ENCODE data around the gene USHBP1. TPM values are rescaled to one million over a fixed set of nuclear protein-coding genes. Genes with fewer than 3 reads are reported as not detected.

Gene USHBP1
- total and polyA plus RNA-seq, 4 experiments from 2014 or later, result 0.10 to 0.33 TPM; not detected in 2

GRCh38 chr19:17286752-17287151, 22.2 kb upstream of the USHBP1 start:
- DNase-seq, result no peak
- no peaks in the 10 kb centered on the region for H3K27me3 ChIP-seq (ENCODE audit: insufficient read depth, low read length)
- H3K4me1 ChIP-seq (ENCODE audit: insufficient read depth, low read length), result peaks cover 10% of the 10 kb centered on the region
- H3K36me3 ChIP-seq (ENCODE audit: insufficient read depth, low read length), result no peaks in the 10 kb centered on the region
- Mint-ChIP-seq H3K4me1 (peaks cover 2 to 4% (median 3%) of the 10 kb centered on the region in 4 donors), H3K27me3 (peaks cover 0 to 4% of the 10 kb centered on the region in 2 donors), H3K9me3 (no peaks in the 10 kb centered on the region), H3K27ac (no peak overlapping the region), H3K4me3 (no peak overlapping the region), H3K36me3 (no peaks in the 10 kb centered on the region)
- no peaks in the 10 kb centered on the region for H3K9me3 ChIP-seq (ENCODE audit: control insufficient read depth in 1 of 2, low read length in 2 of 2)
- ChIA-PET POLR2A (ENCODE audit: partially characterized antibody) (interaction anchor here (1.2 kb wide), 1 partner anchor 165 kb away, joined by 3 read pairs; no protein-coding TSS in a partner anchor), CTCF (ENCODE audit: partially characterized antibody) (interaction anchor here (0.7 to 1.5 kb wide), 2 partner anchors 81 to 166 kb away, joined by 3 to 4 read pairs; no protein-coding TSS in a partner anchor)
- H3K4me3 ChIP-seq (ENCODE audit: low read length in 2 of 2), result no peak overlapping the region
- intact Hi-C loops (cut with micrococcal nuclease), result no loop called here
- no peak overlapping the region for H3K27ac ChIP-seq (ENCODE audit: low read depth, low read length)

DNA sequence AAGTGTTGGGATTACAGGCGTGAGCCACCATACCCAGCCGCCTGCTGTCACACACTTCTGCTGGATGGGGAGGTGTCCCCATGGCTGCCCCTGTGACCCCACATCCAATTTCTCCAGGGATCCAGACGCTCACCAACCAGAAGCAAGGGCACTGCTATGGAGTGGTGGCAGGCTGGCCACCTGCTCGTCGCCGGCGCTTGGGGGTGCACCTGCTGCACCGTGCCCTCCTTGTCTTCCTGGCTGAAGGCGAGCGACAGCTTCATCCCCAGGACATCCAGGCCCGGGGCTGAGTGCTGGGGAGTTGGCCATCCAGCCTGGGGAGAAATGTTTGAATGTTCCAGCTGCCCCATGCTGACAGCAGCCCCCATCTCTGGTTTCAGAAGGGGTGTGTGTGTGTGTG, 21.7 kb upstream of the USHBP1 start:
- Histone ChIP-seq H3K36me3 (ENCODE audit: insufficient read depth, low read length) (no peaks in the 10 kb centered on the region), H3K27ac (ENCODE audit: low read depth, low read length) (no peak overlapping the region), H3K4me3 (ENCODE audit: low read length in 2 of 2) (no peak overlapping the region), H3K9me3 (ENCODE audit: control insufficient read depth in 1 of 2, low read length in 2 of 2) (no peaks in the 10 kb centered on the region), H3K4me1 (ENCODE audit: insufficient read depth, low read length) (peaks cover 15% of the 10 kb centered on the region), H3K27me3 (ENCODE audit: insufficient read depth, low read length) (no peaks in the 10 kb centered on the region)
- peaks cover 0 to 4% of the 10 kb centered on the region in 2 donors for H3K27me3 Mint-ChIP-seq
- intact Hi-C loops (cut with micrococcal nuclease), result no loop called here
- peaks cover 0 to 1% of the 10 kb centered on the region in 2 donors for H3K36me3 Mint-ChIP-seq
- no peaks in the 10 kb centered on the region for H3K9me3 Mint-ChIP-seq
- H3K4me3 Mint-ChIP-seq, result no peak overlapping the region
- H3K27ac Mint-ChIP-seq, result no peak overlapping the region
- ChIA-PET CTCF (ENCODE audit: partially characterized antibody) (interaction anchor here (0.7 to 1.5 kb wide), 2 partner anchors 80 to 166 kb away, joined by 3 to 4 read pairs; no protein-coding TSS in a partner anchor), POLR2A (ENCODE audit: partially characterized antibody) (interaction anchor here (1.2 kb wide), 1 partner anchor 164 kb away, joined by 3 read pairs; no protein-coding TSS in a partner anchor)
- H3K4me1 Mint-ChIP-seq, result peaks cover 2 to 4% (median 3%) of the 10 kb centered on the region in 4 donors
- DNase-seq, result no peak

DNA sequence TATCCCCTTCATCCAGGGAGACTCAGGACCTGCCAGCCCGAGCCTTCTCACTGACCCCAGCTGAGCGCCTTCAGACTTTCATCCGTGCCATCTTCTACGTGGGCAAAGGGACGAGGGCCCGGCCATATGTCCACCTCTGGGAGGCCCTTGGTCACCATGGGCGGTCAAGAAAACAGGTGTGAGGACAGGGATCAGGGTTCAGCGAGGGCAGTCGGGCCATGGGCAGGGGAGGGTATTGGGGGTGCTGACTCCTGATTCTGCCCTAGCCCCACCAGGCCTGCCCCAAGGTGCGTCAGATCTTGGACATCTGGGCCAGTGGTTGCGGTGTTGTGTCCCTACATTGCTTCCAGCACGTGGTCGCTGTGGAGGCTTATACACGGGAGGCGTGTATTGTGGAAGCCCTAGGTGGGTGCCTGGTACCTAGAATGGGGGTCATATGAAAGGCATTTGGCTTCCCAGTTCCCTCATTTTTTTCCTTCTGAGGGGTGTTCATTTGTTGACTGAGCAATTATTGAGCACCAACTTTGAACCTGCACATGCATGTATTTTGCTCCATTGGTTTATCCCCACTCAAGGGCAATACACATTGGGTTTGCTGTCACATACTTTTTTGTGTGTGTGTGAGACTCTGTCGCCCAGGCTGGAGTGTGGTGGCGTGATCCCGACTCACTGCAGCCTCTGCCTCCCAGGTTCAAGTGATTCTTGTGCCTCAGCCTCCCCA, 21.0 kb upstream of the USHBP1 start:
- Histone ChIP-seq H3K4me3 (ENCODE audit: low read length in 2 of 2) (no peak overlapping the region), H3K27me3 (ENCODE audit: insufficient read depth, low read length) (no peaks in the 10 kb centered on the region), H3K9me3 (ENCODE audit: control insufficient read depth in 1 of 2, low read length in 2 of 2) (no peaks in the 10 kb centered on the region), H3K4me1 (ENCODE audit: insufficient read depth, low read length) (peaks cover 17% of the 10 kb centered on the region), H3K36me3 (ENCODE audit: insufficient read depth, low read length) (no peaks in the 10 kb centered on the region), H3K27ac (ENCODE audit: low read depth, low read length) (no peak overlapping the region)
- ChIA-PET POLR2A (ENCODE audit: partially characterized antibody) (interaction anchor here (1.2 kb wide), 1 partner anchor 163 kb away, joined by 3 read pairs; no protein-coding TSS in a partner anchor), CTCF (ENCODE audit: partially characterized antibody) (interaction anchor here (6.9 kb wide), 1 partner anchor 26 kb away, joined by 83 read pairs; no protein-coding TSS in a partner anchor)
- intact Hi-C loops (cut with micrococcal nuclease), result no loop called here
- Mint-ChIP-seq H3K36me3 (peaks cover 0 to 1% of the 10 kb centered on the region in 2 donors), H3K27me3 (peaks cover 0 to 4% of the 10 kb centered on the region in 2 donors), H3K4me3 (no peak overlapping the region), H3K9me3 (no peaks in the 10 kb centered on the region), H3K27ac (no peak overlapping the region), H3K4me1 (peaks cover 2 to 4% (median 3%) of the 10 kb centered on the region in 4 donors)
- no peak for DNase-seq

DNA sequence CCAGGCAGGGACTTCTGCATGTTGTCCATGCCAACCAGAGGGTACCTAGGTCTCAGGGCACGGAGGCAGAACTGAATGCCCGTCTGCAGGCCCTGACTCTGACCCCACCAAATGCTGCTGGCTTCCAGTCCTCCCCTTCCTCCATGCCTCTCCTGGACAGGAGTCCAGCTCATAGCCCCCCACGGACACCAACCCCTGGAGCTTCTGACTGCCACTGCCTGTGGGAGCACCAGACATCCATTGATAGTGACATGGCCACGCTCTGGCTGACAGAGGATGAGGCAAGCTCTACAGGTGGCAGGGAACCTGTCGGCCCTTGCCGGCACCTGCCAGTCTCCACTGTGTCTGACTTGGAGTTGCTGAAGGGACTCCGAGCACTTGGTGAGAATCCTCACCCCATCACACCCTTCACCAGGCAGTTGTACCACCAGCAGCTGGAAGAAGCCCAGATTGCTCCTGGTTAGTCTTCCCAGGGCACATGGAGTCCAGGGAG, 19.0 kb upstream of the USHBP1 start:
- Mint-ChIP-seq H3K36me3 (peaks cover 0 to 1% of the 10 kb centered on the region in 2 donors), H3K4me1 (peaks cover 2 to 4% (median 3%) of the 10 kb centered on the region in 4 donors), H3K27ac (peak overlapping the region in 1 of 7 donors; percentile 72), H3K4me3 (peak overlapping the region in 2 of 8 donors; percentile 22 to 67), H3K27me3 (peaks cover 0 to 2% of the 10 kb centered on the region in 2 donors), H3K9me3 (no peaks in the 10 kb centered on the region)
- no peaks in the 10 kb centered on the region for H3K9me3 ChIP-seq (ENCODE audit: control insufficient read depth in 1 of 2, low read length in 2 of 2)
- ChIA-PET POLR2A (ENCODE audit: partially characterized antibody) (no interaction called here), CTCF (ENCODE audit: partially characterized antibody) (interaction anchor here (0.6 to 6.9 kb wide), 15 partner anchors 9 to 514 kb away, joined by 3 to 83 read pairs (median 4); partner anchors contain the start of genes BABAM1, MRPL34 and USHBP1)
- H3K4me3 ChIP-seq (ENCODE audit: low read length in 2 of 2), result no peak overlapping the region
- H3K27me3 ChIP-seq (ENCODE audit: insufficient read depth, low read length), result no peaks in the 10 kb centered on the region
- H3K4me1 ChIP-seq (ENCODE audit: insufficient read depth, low read length), result peaks cover 17% of the 10 kb centered on the region
- H3K36me3 ChIP-seq (ENCODE audit: insufficient read depth, low read length), result no peaks in the 10 kb centered on the region
- H3K27ac ChIP-seq (ENCODE audit: low read depth, low read length), result no peak overlapping the region
- intact Hi-C loops (cut with micrococcal nuclease), result loop anchor here (2.0 kb wide), 2 partner anchors 209 to 505 kb away; partner anchors contain the start of genes HAUS8 and MYO9B
- no peak for DNase-seq

DNA sequence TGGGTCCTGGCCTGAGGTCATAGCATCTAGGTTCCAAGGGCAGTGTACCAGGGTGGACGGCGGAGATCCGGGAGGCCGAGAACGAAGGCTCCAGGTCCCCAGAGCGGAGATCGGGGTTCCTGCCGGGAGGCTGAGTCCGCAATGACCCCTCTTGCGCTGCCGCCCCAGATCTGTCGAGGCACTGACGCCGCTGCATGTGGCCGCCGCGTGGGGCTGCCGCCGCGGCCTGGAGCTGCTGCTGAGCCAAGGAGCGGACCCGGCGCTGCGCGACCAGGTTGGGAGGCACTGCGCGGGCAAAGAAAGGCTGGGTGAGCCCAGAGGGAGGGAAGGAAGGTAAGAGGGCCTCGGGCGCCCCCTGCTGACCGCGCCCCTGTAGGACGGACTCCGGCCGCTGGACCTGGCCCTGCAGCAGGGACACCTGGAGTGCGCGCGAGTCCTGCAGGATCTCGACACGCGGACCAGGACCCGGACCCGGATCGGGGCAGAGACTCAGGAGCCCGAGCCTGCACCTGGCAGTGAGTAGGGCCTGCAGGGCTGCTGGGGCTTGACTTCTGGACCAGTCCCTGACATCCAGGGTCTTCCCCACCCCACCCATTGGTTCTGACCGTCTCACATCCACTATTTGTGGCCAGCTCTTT, 18.1 kb upstream of the USHBP1 start:
- POLR2A ChIA-PET (ENCODE audit: partially characterized antibody), result interaction anchor here (0.8 to 1.7 kb wide), 7 partner anchors 10 to 214 kb away, joined by 3 to 6 read pairs (median 3); partner anchors contain the start of genes BABAM1, MRPL34 and USHBP1
- Histone ChIP-seq H3K36me3 (ENCODE audit: insufficient read depth, low read length) (no peaks in the 10 kb centered on the region), H3K4me3 (ENCODE audit: low read length in 2 of 2) (peak overlapping the region; percentile 17 to 45), H3K4me1 (ENCODE audit: insufficient read depth, low read length) (peaks cover 17% of the 10 kb centered on the region), H3K9me3 (ENCODE audit: control insufficient read depth in 1 of 2, low read length in 2 of 2) (no peaks in the 10 kb centered on the region), H3K27me3 (ENCODE audit: insufficient read depth, low read length) (no peaks in the 10 kb centered on the region), H3K27ac (ENCODE audit: low read depth, low read length) (no peak overlapping the region)
- peaks cover 2 to 4% (median 3%) of the 10 kb centered on the region in 4 donors for H3K4me1 Mint-ChIP-seq
- DNase-seq, result peak; percentile 72 to 79 (median 74)
- H3K27me3 Mint-ChIP-seq, result no peaks in the 10 kb centered on the region
- H3K4me3 Mint-ChIP-seq, result peak overlapping the region; percentile 73 to 86 (median 80)
- H3K36me3 Mint-ChIP-seq, result peaks cover under 1 to 1% of the 10 kb centered on the region in 2 donors
- peak overlapping the region in 2 of 7 donors; percentile 24 to 42 for H3K27ac Mint-ChIP-seq
- CTCF ChIA-PET (ENCODE audit: partially characterized antibody), result interaction anchor here (0.6 to 6.9 kb wide), 15 partner anchors 10 to 510 kb away, joined by 3 to 83 read pairs (median 5); partner anchors contain the start of genes BABAM1, MRPL34 and USHBP1
- H3K9me3 Mint-ChIP-seq, result no peaks in the 10 kb centered on the region
- intact Hi-C loops (cut with micrococcal nuclease), result loop anchor here (1.0 to 2.0 kb wide), 5 partner anchors 21 to 504 kb away; partner anchors contain the start of genes HAUS8 and MYO9B

DNA sequence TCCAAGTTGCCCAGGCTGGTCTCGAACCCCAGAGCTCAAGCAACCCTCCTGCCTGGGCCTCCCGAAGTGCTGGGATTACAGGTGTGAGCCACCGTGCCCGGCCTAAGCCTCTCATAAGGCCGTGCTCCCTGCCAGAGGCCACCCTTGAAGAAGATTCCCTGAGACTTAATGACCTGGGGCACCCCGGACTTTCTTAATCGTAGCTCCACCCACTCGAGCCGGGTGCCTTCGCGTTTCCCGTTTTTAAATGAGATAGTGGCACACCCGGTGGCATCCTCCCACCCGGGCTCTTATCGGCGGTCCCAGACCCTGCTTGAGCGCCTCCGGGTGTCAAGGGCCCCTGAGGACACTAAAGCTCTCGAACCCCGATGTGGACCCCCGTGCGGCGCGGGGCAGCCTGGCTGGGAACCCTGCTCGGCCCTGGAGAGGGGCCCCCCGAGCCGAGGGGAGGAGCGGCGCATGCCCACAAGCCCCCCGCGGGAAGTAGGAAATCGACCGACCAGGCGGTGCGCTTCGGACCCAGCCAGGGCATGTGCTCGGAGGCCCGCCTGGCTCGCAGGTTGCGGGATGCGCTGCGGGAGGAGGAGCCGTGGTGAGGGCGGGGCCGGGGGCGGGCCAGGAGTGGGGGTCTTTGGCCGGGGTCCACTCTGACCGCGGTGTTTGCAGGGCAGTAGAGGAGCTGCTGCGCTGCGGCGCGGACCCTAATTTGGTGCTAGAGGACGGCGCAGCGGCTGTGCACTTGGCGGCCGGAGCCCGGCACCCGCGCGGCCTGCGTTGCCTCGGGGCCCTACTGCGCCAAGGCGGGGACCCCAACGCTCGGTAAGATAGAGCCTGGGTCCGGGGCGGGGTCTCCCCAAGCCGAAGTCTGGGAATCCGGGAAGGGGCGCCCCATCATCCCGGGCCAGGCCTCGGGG, 17.1 kb upstream of the USHBP1 start, which contains the start of gene ANKLE1:
Gene ANKLE1 (plus strand): TSS at position 511 of the 914 bp plus-strand sequence. CDS start 20 bp downstream, at position 531.
- H3K4me1 Mint-ChIP-seq, result peaks cover 2 to 4% (median 3%) of the 10 kb centered on the region in 4 donors
- no peak for DNase-seq
- ChIA-PET POLR2A (ENCODE audit: partially characterized antibody) (interaction anchor here (0.8 to 1.7 kb wide), 9 partner anchors 11 to 213 kb away, joined by 3 to 6 read pairs (median 4); partner anchors contain the start of genes BABAM1, MRPL34 and OCEL1), CTCF (ENCODE audit: partially characterized antibody) (interaction anchor here (0.5 to 6.9 kb wide), 14 partner anchors 9 to 647 kb away, joined by 3 to 83 read pairs (median 4); partner anchors contain the start of genes BABAM1, MRPL34 and USHBP1)
- H3K27ac Mint-ChIP-seq, result peak within 1 kb of the TSS in 3 of 7 donors; percentile 19 to 42 (median 24)
- Histone ChIP-seq H3K9me3 (ENCODE audit: control insufficient read depth in 1 of 2, low read length in 2 of 2) (no peaks in the 10 kb centered on the region), H3K27me3 (ENCODE audit: insufficient read depth, low read length) (no peaks in the 10 kb centered on the region), H3K27ac (ENCODE audit: low read depth, low read length) (no peak within 1 kb of the TSS), H3K4me3 (ENCODE audit: low read length in 2 of 2) (peak within 1 kb of the TSS; percentile 17 to 45), H3K36me3 (ENCODE audit: insufficient read depth, low read length) (peaks cover 4% of the 10 kb centered on the region), H3K4me1 (ENCODE audit: insufficient read depth, low read length) (peaks cover 17% of the 10 kb centered on the region)
- peaks cover 5 to 6% of the 10 kb centered on the region in 2 donors for H3K36me3 Mint-ChIP-seq
- intact Hi-C loops (cut with micrococcal nuclease), result loop anchor here (1.0 to 2.0 kb wide), 5 partner anchors 20 to 503 kb away; partner anchors contain the start of genes HAUS8 and MYO9B
- H3K9me3 Mint-ChIP-seq, result no peaks in the 10 kb centered on the region
- no peaks in the 10 kb centered on the region for H3K27me3 Mint-ChIP-seq
- H3K4me3 Mint-ChIP-seq, result peak within 1 kb of the TSS; percentile 73 to 86 (median 80)

All from CD4-positive, alpha-beta memory T cell (primary cell).